Adrenal gland (tissue), 5 donors: ENCODE data around the gene RAD51B.
"Not testable (repeated sequence)": the region's sequence is repeated elsewhere in the genome, so short reads cannot be mapped to it uniquely, and the experiment has no call there.

Experiments used
- CTCF ChIP-seq, 6 experiments: fragments of 450-650 bp in 4 of 6; fragments of 200-600 bp in 2 of 6; sonication (generic) in 1 of 6; IDR thresholded peaks; 1 replicate in 5 of 6; 2 replicates in 1 of 6; pipeline versions ENCODE4 v1.5.1 to v1.8.0; 2016 to 2021; ENCODE audit warnings: antibody characterized with exemption in 6 of 6, mild to moderate bottlenecking in 2 of 6, moderate library complexity in 1 of 6
- POLR2A ChIP-seq, 2 donors: fragments of 450-650 bp; IDR thresholded peaks; one replicate each; pipeline ENCODE4 v1.6.1; 2017; ENCODE audit warnings: antibody characterized with exemption in 2 of 2, mild to moderate bottlenecking in 2 of 2, moderate library complexity in 1 of 2
- donor health status: DM: no; HTN: no; CAD: no.

GRCh38 chr14:68101715-68102301, 282.2 kb downstream of the RAD51B start:
- TF ChIP-seq CTCF, POLR2A (IDR thresholded peaks at IDR 0.05): not testable (repeated sequence)
